ACC112 (cell line): ENCODE data around the gene SERTAD2.

Source experiments
- H2AFZ ChIP-seq: fragments of 200-600 bp; sonication (generic); one replicate; pipeline ENCODE4 v1.6.0; 2017; ENCODE audit warnings: antibody characterized with exemption, low read length; ENCODE audit not compliant: unreplicated experiment
- H3K27ac ChIP-seq: fragments of 200-600 bp; sonication (generic); 2 replicates; pipeline ENCODE4 v1.5.1; 2014; ENCODE audit warnings: low read depth, mild to moderate bottlenecking, antibody characterized with exemption, low read length, moderate library complexity
- H3K27me3 ChIP-seq: fragments of 200-600 bp; sonication (generic); 2 replicates; pipeline ENCODE4 v1.6.1; 2014; ENCODE audit warnings: mild to moderate bottlenecking, antibody characterized with exemption, low read length, moderate library complexity, mixed read lengths; ENCODE audit not compliant: insufficient read depth
- H3K36me3 ChIP-seq: fragments of 200-600 bp; sonication (generic); 2 replicates; pipeline ENCODE4 v1.6.1; 2016; ENCODE audit warnings: mild to moderate bottlenecking, antibody characterized with exemption, low read length, moderate library complexity, mixed read lengths; ENCODE audit not compliant: insufficient read depth
- H3K4me1 ChIP-seq: fragments of 200-600 bp; sonication (generic); one replicate; pipeline ENCODE4 v1.6.1; 2016; ENCODE audit warnings: low read length, mixed read lengths; ENCODE audit not compliant: insufficient read depth, unreplicated experiment, control insufficient read depth
- H3K4me3 ChIP-seq: fragments of 200-600 bp; sonication (generic); 2 replicates; pipeline ENCODE4 v1.5.1; 2014; ENCODE audit warnings: mild to moderate bottlenecking, low read depth, low read length
- H3K79me2 ChIP-seq: fragments of 200-600 bp; sonication (generic); one replicate; pipeline ENCODE4 v1.6.0; 2016; ENCODE audit warnings: low read length; ENCODE audit not compliant: control insufficient read depth, unreplicated experiment, insufficient read depth

SERTAD2 gene

GRCh38 chr2:64606479-64607363, 47.0 kb downstream of the SERTAD2 start:
- no peaks in the 10 kb centered on the region for H3K79me2 ChIP-seq
- H3K4me3 ChIP-seq = no peak overlapping the region
- H3K4me1 ChIP-seq = peaks cover 3% of the 10 kb centered on the region
- peaks cover 7% of the 10 kb centered on the region for H3K27me3 ChIP-seq
- H2AFZ ChIP-seq = no peak overlapping the region
- H3K36me3 ChIP-seq = no peaks in the 10 kb centered on the region
- no peak overlapping the region for H3K27ac ChIP-seq

GRCh38 chr2:64605991-64606478, 47.7 kb downstream of the SERTAD2 start:
- Histone ChIP-seq H3K4me3 (no peak overlapping the region), H3K27ac (no peak overlapping the region), H3K4me1 (peaks cover 3% of the 10 kb centered on the region), H3K79me2 (no peaks in the 10 kb centered on the region), H3K27me3 (0 out of 2 replicates have a peak, but pooled peaks cover 4% of the 10 kb centered on the region), H3K36me3 (no peaks in the 10 kb centered on the region), H2AFZ (no peak overlapping the region)

- Histone ChIP-seq H3K36me3 (no peaks in the 10 kb centered on the region), H3K4me1 (peaks cover 3% of the 10 kb centered on the region), H2AFZ (no peak overlapping the region), H3K4me3 (no peak overlapping the region), H3K79me2 (no peaks in the 10 kb centered on the region), H3K27me3 (0 out of 2 replicates have a peak, but pooled peaks cover 4% of the 10 kb centered on the region), H3K27ac (no peak overlapping the region)
These were observed 48.7 kb downstream of the SERTAD2 start for GRCh38 chr2:64605026-64605471.

- H2AFZ ChIP-seq = no peak overlapping the region
- no peak overlapping the region for H3K27ac ChIP-seq
- peaks cover 4% of the 10 kb centered on the region; the same call in 1 of the 2 replicates for H3K27me3 ChIP-seq
These were observed 49.6 kb downstream of the SERTAD2 start for GRCh38 chr2:64604155-64604554.

GRCh38 chr2:64602436-64602835, 51.3 kb downstream of the SERTAD2 start:
- H3K4me1 ChIP-seq = no peaks in the 10 kb centered on the region
- H3K27ac ChIP-seq = no peak overlapping the region
- no peak overlapping the region for H2AFZ ChIP-seq
- peaks cover 4% of the 10 kb centered on the region; the same call in 1 of the 2 replicates for H3K27me3 ChIP-seq
- H3K4me3 ChIP-seq = no peak overlapping the region
- H3K79me2 ChIP-seq = no peaks in the 10 kb centered on the region
- H3K36me3 ChIP-seq = no peaks in the 10 kb centered on the region

More at GRCh38 chr2:64604155-64604554, 49.6 kb downstream of the SERTAD2 start:
- H3K4me3 ChIP-seq = no peak overlapping the region
- H3K4me1 ChIP-seq = no peaks in the 10 kb centered on the region
- no peaks in the 10 kb centered on the region for H3K79me2 ChIP-seq
- no peaks in the 10 kb centered on the region for H3K36me3 ChIP-seq

GRCh38 chr2:64601785-64602391, 51.8 kb downstream of the SERTAD2 start:
- H3K4me1 ChIP-seq = no peaks in the 10 kb centered on the region
- no peak overlapping the region for H3K4me3 ChIP-seq
- no peaks in the 10 kb centered on the region for H3K36me3 ChIP-seq
- H3K79me2 ChIP-seq = no peaks in the 10 kb centered on the region
- H3K27me3 ChIP-seq = peaks cover 4% of the 10 kb centered on the region; the same call in 1 of the 2 replicates
- no peak overlapping the region for H3K27ac ChIP-seq
- no peak overlapping the region for H2AFZ ChIP-seq

- H3K27ac ChIP-seq = no peak overlapping the region
- H3K79me2 ChIP-seq = no peaks in the 10 kb centered on the region
- no peak overlapping the region for H2AFZ ChIP-seq
- no peaks in the 10 kb centered on the region for H3K36me3 ChIP-seq
- no peaks in the 10 kb centered on the region for H3K4me1 ChIP-seq
- no peak overlapping the region for H3K4me3 ChIP-seq
- H3K27me3 ChIP-seq = peaks cover 4% of the 10 kb centered on the region; the same call in 1 of the 2 replicates
These were observed 52.5 kb downstream of the SERTAD2 start for GRCh38 chr2:64601034-64601754.

GRCh38 chr2:64599469-64599868, 54.2 kb downstream of the SERTAD2 start:
- no peak overlapping the region for H3K4me3 ChIP-seq
- H3K27ac ChIP-seq = no peak overlapping the region
- peaks cover 4% of the 10 kb centered on the region; the same call in 1 of the 2 replicates for H3K27me3 ChIP-seq
- H3K79me2 ChIP-seq = no peaks in the 10 kb centered on the region
- H3K4me1 ChIP-seq = peaks cover 12% of the 10 kb centered on the region
- H3K36me3 ChIP-seq = no peaks in the 10 kb centered on the region
- H2AFZ ChIP-seq = no peak overlapping the region

- Histone ChIP-seq H3K36me3 (no peaks in the 10 kb centered on the region), H3K27me3 (peaks cover 4% of the 10 kb centered on the region; the same call in 1 of the 2 replicates), H3K4me1 (peaks cover 22% of the 10 kb centered on the region), H3K27ac (no peak overlapping the region), H2AFZ (no peak overlapping the region), H3K4me3 (no peak overlapping the region), H3K79me2 (no peaks in the 10 kb centered on the region)
These were observed 55.5 kb downstream of the SERTAD2 start for GRCh38 chr2:64598226-64598625.
